HepG2 (cell line): Measurements from ENCODE around the gene SCN7A. TPM values are rescaled to one million over a fixed set of nuclear protein-coding genes. Genes with fewer than 3 reads are reported as not detected.

Source experiments
- ATAC-seq: fragments of 200-7000 bp; cut with Tn5 transposase; 3 replicates; pipeline ENCODE4 v1.9.1; 2020; ENCODE audit warnings: mild to moderate bottlenecking, moderate library complexity
- BruUV-seq: library from RNA; stranded (reverse); fragments of 400-500 nt; replicated peaks from 2 replicates; lab custom pipeline; 2021; lab: Mats Ljungman, UMichigan
- CTCF ChIA-PET: fragments of 300-600 bp; formaldehyde crosslinking; extraction: SDS; loops from one replicate; lab custom pipeline; 2021; ENCODE audit warnings: low total read pairs, inconsistent platforms, low intra/inter-chr PET ratio; lab: Yijun Ruan, JAX
- POLR2A ChIA-PET: fragments of 350-600 bp; sonication (Branson Sonifier 250); formaldehyde crosslinking; loops from one replicate; lab custom pipeline; 2020; ENCODE audit warnings: antibody characterized with exemption, inconsistent platforms; lab: Yijun Ruan, JAX
- DNase-seq: peaks from one replicate; pipeline ENCODE4 v3.0.0-alpha.2; 2015; ENCODE audit warnings: low spot score
- FAIRE-seq: peaks from 3 replicates; lab custom pipeline; 2011; peaks lifted over from hg19 to GRCh38; lab: Jason Lieb, UNC
- H2AFZ ChIP-seq: one replicate; pipeline ENCODE4 v1.6.1; 2011; ENCODE audit warnings: low read length, inconsistent platforms
- H3K27ac ChIP-seq: fragments of 300-600 bp; 3 replicates; pipeline ENCODE4 v1.8.0; 2011; ENCODE audit warnings: mixed run types, mild to moderate bottlenecking, mixed read lengths, low read length, inconsistent platforms; ENCODE audit not compliant: insufficient read depth; ENCODE audit errors: extremely low read length
- H3K27me3 ChIP-seq, 2 experiments: fragments of 200-600 bp in 1 of 2; 2 replicates in 1 of 2; 3 replicates in 1 of 2; pipeline versions ENCODE4 v1.6.0 to v1.8.0; 2011; ENCODE audit warnings: low read length in 2 of 2, mild to moderate bottlenecking in 2 of 2, moderate library complexity in 2 of 2, inconsistent platforms in 1 of 2; ENCODE audit not compliant: insufficient read depth in 2 of 2, control insufficient read depth in 1 of 2
- H3K36me3 ChIP-seq, 2 experiments: fragments of 200-600 bp in 1 of 2; replicated peaks in 1 of 2; 2 replicates in 1 of 2; 3 replicates in 1 of 2; pipeline versions ENCODE4 v1.5.1 to v1.8.0; 2011; ENCODE audit warnings: low read length in 2 of 2, inconsistent platforms in 1 of 2; ENCODE audit not compliant: insufficient read depth in 2 of 2, control insufficient read depth in 1 of 2
- H3K4me1 ChIP-seq: 2 replicates; pipeline ENCODE4 v1.5.1; 2012; ENCODE audit warnings: low read length, inconsistent platforms; ENCODE audit not compliant: insufficient read depth
- H3K4me2 ChIP-seq: 2 replicates; pipeline ENCODE4 v1.6.0; 2011; ENCODE audit warnings: low read depth, low read length, inconsistent platforms
- H3K4me3 ChIP-seq, 3 experiments: fragments of 200-600 bp in 1 of 3; sonication (generic), shearing (Covaris generic) in 1 of 3; replicated peaks in 1 of 3; 2 replicates each; pipeline ENCODE4 v1.5.1; 2011 to 2016; ENCODE audit warnings: low read length in 3 of 3, inconsistent platforms in 2 of 3, low read depth in 2 of 3, mild to moderate bottlenecking in 2 of 3, control low read depth in 1 of 3, mixed read lengths in 1 of 3; ENCODE audit not compliant: insufficient read depth in 1 of 3
- H3K79me2 ChIP-seq: one replicate; pipeline ENCODE4 v1.6.1; 2011; ENCODE audit warnings: low read length, inconsistent platforms; ENCODE audit not compliant: insufficient read depth
- H3K9ac ChIP-seq: 2 replicates; pipeline ENCODE4 v1.6.0; 2011; ENCODE audit warnings: mild to moderate bottlenecking, low read depth, low read length, inconsistent platforms; ENCODE audit not compliant: insufficient read depth
- H3K9me3 ChIP-seq: 2 replicates; pipeline ENCODE4 v1.5.1; 2012; ENCODE audit warnings: mild to moderate bottlenecking, low read length
- H4K20me1 ChIP-seq: 2 replicates; pipeline ENCODE4 v1.6.0; 2011; ENCODE audit warnings: inconsistent platforms, mild to moderate bottlenecking, low read length, moderate library complexity; ENCODE audit not compliant: insufficient read depth
- BCLAF1 ChIP-seq: fragments of 450-650 bp; IDR thresholded peaks from 2 replicates; pipeline ENCODE4 v1.6.1; 2017; ENCODE audit warnings: mild to moderate bottlenecking
- MAFF ChIP-seq: IDR thresholded peaks from 2 replicates; pipeline ENCODE4 v1.6.1; 2011; ENCODE audit warnings: low read depth, low read length, improper control_type of control experiment
- MAFK ChIP-seq, 2 experiments: IDR thresholded peaks in 1 of 2; conservative IDR thresholded peaks in 1 of 2; 2 replicates each; pipeline ENCODE4 v1.6.1; 2011; ENCODE audit warnings: improper control_type of control experiment in 2 of 2, low read length in 2 of 2
- NFE2L2 ChIP-seq: fragments of 150-350 bp; IDR thresholded peaks from 2 replicates; pipeline ENCODE4 v1.6.1; 2014; ENCODE audit warnings: low read length
- PCBP2 ChIP-seq: fragments of 200-400 bp; formaldehyde crosslinking; optimal IDR thresholded peaks from 2 replicates; pipeline ENCODE3; 2018; ENCODE audit warnings: low read length, low read depth; ENCODE audit not compliant: poor library complexity, severe bottlenecking
- POLR2AphosphoS2 ChIP-seq: IDR thresholded peaks from 2 replicates; pipeline ENCODE4 v1.6.1; 2011; ENCODE audit warnings: low read depth, low read length, improper control_type of control experiment
- PRMT3 ChIP-seq: sonication (generic); formaldehyde crosslinking; IDR thresholded peaks from 2 replicates; pipeline ENCODE4 v1.8.1; 2022; ENCODE audit warnings: low read depth, mild to moderate bottlenecking, moderate library complexity, missing genetic modification reagents, borderline replicate concordance
- RAD51 ChIP-seq: fragments of 450-650 bp; IDR thresholded peaks from 2 replicates; pipeline ENCODE4 v1.6.1; 2016; ENCODE audit warnings: borderline replicate concordance
- RBM39 ChIP-seq: fragments of 200-400 bp; formaldehyde crosslinking; IDR thresholded peaks from one replicate; pipeline ENCODE4 v1.6.1; 2018; ENCODE audit warnings: antibody characterized with exemption, mild to moderate bottlenecking, low read depth, low read length; ENCODE audit not compliant: poor library complexity, severe bottlenecking
- TEAD2 ChIP-seq: sonication (generic); formaldehyde crosslinking; IDR thresholded peaks from 2 replicates; pipeline ENCODE4 v1.9.0; 2021; ENCODE audit warnings: missing genetic modification reagents
- ZBTB14 ChIP-seq: sonication (generic); formaldehyde crosslinking; IDR thresholded peaks from 2 replicates; pipeline ENCODE4 v1.4.0; 2020; ENCODE audit warnings: missing genetic modification reagents
- ZNF33B ChIP-seq: sonication (generic); formaldehyde crosslinking; IDR thresholded peaks from 2 replicates; pipeline ENCODE4 v1.5.1; 2020; ENCODE audit warnings: mild to moderate bottlenecking, missing genetic modification reagents
- WGBS: methylation state at CpG from one replicate; pipeline ENCODE4 v1.1.6; 2017; ENCODE audit warnings: low lambda C conversion rate; 5-methylcytosine and 5-hydroxymethylcytosine counted together
- in situ Hi-C: cut with HindIII; loops from 2 replicates; pipeline ENCODE4 v1.10.0; 2017; ENCODE audit warnings: low pct_unique_long_range_greater_than_20kb; ENCODE audit not compliant: extremely low pct_ligation_motif_present
- intact Hi-C: fragments of 100-400 bp; cut with micrococcal nuclease; formaldehyde crosslinking; loops from one replicate; pipeline ENCODE4 v1.10.0; 2022; ENCODE audit not compliant: unreplicated experiment
- polyA plus RNA-seq, 8 experiments: library from polyadenylated mRNA; depleted of rRNA in 3 of 8; stranded (reverse) in 7 of 8; unstranded in 1 of 8; fragments of >200 nt; fragmentation: Illumina TruSeq in 4 of 8; extraction: Trizol in 4 of 8; gene quantifications; 2 replicates each; pipeline versions ENCODE4 v1.2.1 to v1.2.3, GENCODE V29; 2011 to 2016; ENCODE audit warnings: low read depth in 4 of 8, missing spikeins in 1 of 8, mixed read lengths in 1 of 8; ENCODE audit not compliant: insufficient read depth in 1 of 8
- total RNA-seq, 5 experiments: library from RNA; depleted of rRNA; stranded (reverse); fragments of >200 nt; fragmentation: Illumina TruSeq; extraction: Trizol; gene quantifications; 2 replicates each; pipeline ENCODE4 v1.2.3, GENCODE V29; 2016; ENCODE audit warnings: low read depth in 1 of 5

Gene SCN7A
- total and polyA plus RNA-seq, 2 of the 13 experiments (the other 11 are each of a cell fraction or from before 2014, with no cell fraction given), result 0.01 TPM; not detected in 1

GRCh38 chr2:166357068-166357949 is 136.7 kb downstream of the SCN7A start:
- no peak for ATAC-seq

More at GRCh38 chr2:166357068-166357949, 136.7 kb downstream of the SCN7A start:
- in situ Hi-C loops (no loop called here), intact Hi-C loops (no loop called here)
- FAIRE-seq (no peak), DNase-seq (no peak)
- no peak overlapping the region for H3K4me3 ChIP-seq
- POLR2A ChIA-PET, result interaction anchor here (1.7 kb wide), 1 partner anchor 19 kb away, joined by 3 read pairs; no protein-coding TSS in a partner anchor
- H2AFZ ChIP-seq, result no peak overlapping the region
- peaks cover 25% of the 10 kb centered on the region for H3K4me1 ChIP-seq
- TF ChIP-seq PRMT3 (CRISPR knock-in tag), result no peak
- peak; percentile 91; the same call in 1 of the 2 replicates for TF ChIP-seq POLR2AphosphoS2
- no peak for TF ChIP-seq ZNF33B (CRISPR knock-in tag)
- no peak for TF ChIP-seq RAD51
- no peak for TF ChIP-seq RBM39
- peak; percentile 83 for TF ChIP-seq MAFF
- TF ChIP-seq NFE2L2, result peak; percentile 95
- no peak for TF ChIP-seq BCLAF1
- TF ChIP-seq PCBP2, result no peak
- no peak for TF ChIP-seq TEAD2 (CRISPR knock-in tag)
- TF ChIP-seq ZBTB14 (CRISPR knock-in tag), result no peak
- TF ChIP-seq MAFK (conservative IDR thresholded peaks at IDR 0.05 in 1 of 2, IDR thresholded peaks at IDR 0.05 in 1 of 2; ENCODE audit: low read length in 2 of 2), result peak; percentile 86 to 89
- no peaks in the 10 kb centered on the region for H3K9me3 ChIP-seq
- H3K9ac ChIP-seq, result no peak overlapping the region
- H3K4me2 ChIP-seq, result no peak overlapping the region
- H3K27me3 ChIP-seq, result no peaks in the 10 kb centered on the region
- peaks cover 4% of the 10 kb centered on the region for H3K79me2 ChIP-seq
- no peaks in the 10 kb centered on the region for H4K20me1 ChIP-seq
- H3K36me3 ChIP-seq, result no peaks in the 10 kb centered on the region; a peak in 1 of 5 replicates
- CTCF ChIA-PET, result no interaction called here
- BruUV-seq, result no TSS peak
- 97% methylated on average over 7 of the region's 7 CpGs for WGBS
- H3K27ac ChIP-seq, result no peak overlapping the region
